HEK293 (cell line): ENCODE measurements around the gene ALOXE3.

Source experiments
- GFI1B ChIP-seq: fragments of 450-650 bp; formaldehyde crosslinking; IDR thresholded peaks from 2 replicates; pipeline ENCODE4 v1.5.1; 2016; ENCODE audit warnings: missing biosample characterization, missing genetic modification characterization
- GLIS1 ChIP-seq: fragments of 450-650 bp; formaldehyde crosslinking; IDR thresholded peaks from 2 replicates; pipeline ENCODE4 v1.5.1; 2016; ENCODE audit warnings: missing biosample characterization, missing genetic modification characterization
- INSM2 ChIP-seq: fragments of 450-650 bp; formaldehyde crosslinking; IDR thresholded peaks from 2 replicates; pipeline ENCODE4 v1.5.1; 2016; ENCODE audit warnings: missing biosample characterization, missing genetic modification characterization
- KLF1 ChIP-seq: fragments of 450-650 bp; formaldehyde crosslinking; IDR thresholded peaks from 2 replicates; pipeline ENCODE4 v1.5.1; 2016; ENCODE audit warnings: missing biosample characterization, missing genetic modification characterization
- PATZ1 ChIP-seq: fragments of 450-650 bp; formaldehyde crosslinking; IDR thresholded peaks from 2 replicates; pipeline ENCODE4 v1.5.1; 2016; ENCODE audit warnings: missing biosample characterization, missing genetic modification characterization
- PRDM4 ChIP-seq: fragments of 450-650 bp; formaldehyde crosslinking; IDR thresholded peaks from 2 replicates; pipeline ENCODE4 v1.5.1; 2017; ENCODE audit warnings: missing biosample characterization, missing genetic modification characterization
- RBAK ChIP-seq: fragments of 450-650 bp; formaldehyde crosslinking; IDR thresholded peaks from 2 replicates; pipeline ENCODE4 v1.5.1; 2016; ENCODE audit warnings: missing biosample characterization, missing genetic modification characterization
- SP7 ChIP-seq: fragments of 450-650 bp; formaldehyde crosslinking; IDR thresholded peaks from 2 replicates; pipeline ENCODE4 v1.5.1; 2016; ENCODE audit warnings: missing biosample characterization, missing genetic modification characterization
- TSHZ1 ChIP-seq: fragments of 450-650 bp; formaldehyde crosslinking; IDR thresholded peaks from 2 replicates; pipeline ENCODE4 v1.5.1; 2016; ENCODE audit warnings: missing biosample characterization, missing genetic modification characterization, borderline replicate concordance
- YY2 ChIP-seq: fragments of 450-650 bp; formaldehyde crosslinking; IDR thresholded peaks from 2 replicates; pipeline ENCODE4 v1.5.1; 2016; ENCODE audit warnings: missing biosample characterization, missing genetic modification characterization
- ZBTB11 ChIP-seq: fragments of 450-650 bp; formaldehyde crosslinking; conservative IDR thresholded peaks from 2 replicates; pipeline ENCODE4 v1.5.1; 2016; ENCODE audit warnings: low read depth, missing biosample characterization, missing genetic modification characterization
- ZBTB48 ChIP-seq: fragments of 450-650 bp; formaldehyde crosslinking; IDR thresholded peaks from 2 replicates; pipeline ENCODE4 v1.5.1; 2016; ENCODE audit warnings: missing biosample characterization, missing genetic modification characterization
- ZFHX2 ChIP-seq: fragments of 450-650 bp; formaldehyde crosslinking; conservative IDR thresholded peaks from 2 replicates; pipeline ENCODE4 v1.5.1; 2016; ENCODE audit warnings: missing biosample characterization, missing genetic modification characterization
- ZFP3 ChIP-seq: fragments of 450-650 bp; formaldehyde crosslinking; IDR thresholded peaks from 2 replicates; pipeline ENCODE4 v1.5.1; 2016; ENCODE audit warnings: low read depth, missing biosample characterization, missing genetic modification characterization
- ZNF138 ChIP-seq: fragments of 450-650 bp; formaldehyde crosslinking; IDR thresholded peaks from 2 replicates; pipeline ENCODE4 v1.5.1; 2016; ENCODE audit warnings: missing biosample characterization, missing genetic modification characterization, borderline replicate concordance
- ZNF18 ChIP-seq: fragments of 450-650 bp; formaldehyde crosslinking; IDR thresholded peaks from 2 replicates; pipeline ENCODE4 v1.5.1; 2016; ENCODE audit warnings: missing biosample characterization, missing genetic modification characterization
- ZNF24 ChIP-seq: fragments of 450-650 bp; formaldehyde crosslinking; IDR thresholded peaks from 2 replicates; pipeline ENCODE4 v1.5.1; 2016; ENCODE audit warnings: missing biosample characterization, missing genetic modification characterization
- ZNF362 ChIP-seq: fragments of 450-650 bp; formaldehyde crosslinking; IDR thresholded peaks from 2 replicates; pipeline ENCODE4 v1.5.1; 2016; ENCODE audit warnings: missing biosample characterization, missing genetic modification characterization
- ZNF366 ChIP-seq: fragments of 450-650 bp; formaldehyde crosslinking; conservative IDR thresholded peaks from 2 replicates; pipeline ENCODE4 v1.5.1; 2016; ENCODE audit warnings: missing biosample characterization, missing genetic modification characterization
- ZNF501 ChIP-seq: fragments of 450-650 bp; formaldehyde crosslinking; IDR thresholded peaks from 2 replicates; pipeline ENCODE4 v1.5.1; 2016; ENCODE audit warnings: missing biosample characterization, missing genetic modification characterization
- ZNF596 ChIP-seq: fragments of 450-650 bp; IDR thresholded peaks from 2 replicates; pipeline ENCODE4 v1.5.0; 2018; ENCODE audit warnings: missing biosample characterization, mild to moderate bottlenecking, missing genetic modification characterization, moderate library complexity
- ZNF701 ChIP-seq: fragments of 450-650 bp; formaldehyde crosslinking; IDR thresholded peaks from 2 replicates; pipeline ENCODE4 v1.5.1; 2016; ENCODE audit warnings: missing biosample characterization, missing genetic modification characterization
- ZNF843 ChIP-seq: fragments of 450-650 bp; formaldehyde crosslinking; IDR thresholded peaks from 2 replicates; pipeline ENCODE4 v1.5.1; 2016; ENCODE audit warnings: missing biosample characterization, missing genetic modification characterization

The ALOXE3 gene

GRCh38 chr17:8138672-8139371, 20.5 kb upstream of the ALOXE3 start (continued):
- TF ChIP-seq TSHZ1 (tag by site-specific recombination) (peak; percentile 55; the same call in 1 of the 2 replicates), ZBTB11 (0 out of 2 replicates have a peak, but pooled peaks have one; percentile 33), ZNF24 (peak; percentile 72; the same call in 1 of the 2 replicates), RBAK (no peak), YY2 (tag by site-specific recombination) (peak; percentile 33; the same call in 1 of the 2 replicates), PATZ1 (tag by site-specific recombination) (no peak), ZNF596 (peak; percentile 36; the same call in 1 of the 2 replicates), PRDM4 (tag by site-specific recombination) (peak; percentile 43), GLIS1 (no peak), ZNF843 (peak; percentile 68), ZNF362 (tag by site-specific recombination) (peak; percentile 85), ZNF501 (tag by site-specific recombination) (0 out of 2 replicates have a peak, but pooled peaks have one; percentile 27), ZNF138 (tag by site-specific recombination) (no peak), ZNF366 (tag by site-specific recombination) (peak; percentile 98), SP7 (tag by site-specific recombination) (peak; percentile 86), ZFP3 (tag by site-specific recombination) (no peak), KLF1 (tag by site-specific recombination) (peak; percentile 99), ZBTB48 (tag by site-specific recombination) (peak; percentile 83), GFI1B (tag by site-specific recombination) (peak; percentile 57; the same call in 1 of the 2 replicates), ZNF18 (tag by site-specific recombination) (peak; percentile 79), ZFHX2 (tag by site-specific recombination) (peak; percentile 72), INSM2 (tag by site-specific recombination) (peak; percentile 82), ZNF701 (tag by site-specific recombination) (no peak)
